ENCODE measurements around the gene REV1.

- no peak for TF ChIP-seq EZH2phosphoT487 (IDR thresholded peaks at IDR 0.05; ENCODE audit: borderline replicate concordance, low read depth, low read length)
- no peak for TF ChIP-seq CTCF (conservative IDR thresholded peaks at IDR 0.05; ENCODE audit: low read length)
These were observed 30.4 kb upstream of the REV1 start for GRCh38 chr2:99520195-99520594.
